HG03064 (cell line): ENCODE results near the gene ANXA6.

Experiments used
- ATAC-seq: cut with Tn5 transposase; IDR thresholded peaks from one replicate; pipeline ENCODE4 v1.9.1; 2021; ENCODE audit warnings: low read depth; ENCODE audit not compliant: unreplicated experiment

The ANXA6 gene

DNA sequence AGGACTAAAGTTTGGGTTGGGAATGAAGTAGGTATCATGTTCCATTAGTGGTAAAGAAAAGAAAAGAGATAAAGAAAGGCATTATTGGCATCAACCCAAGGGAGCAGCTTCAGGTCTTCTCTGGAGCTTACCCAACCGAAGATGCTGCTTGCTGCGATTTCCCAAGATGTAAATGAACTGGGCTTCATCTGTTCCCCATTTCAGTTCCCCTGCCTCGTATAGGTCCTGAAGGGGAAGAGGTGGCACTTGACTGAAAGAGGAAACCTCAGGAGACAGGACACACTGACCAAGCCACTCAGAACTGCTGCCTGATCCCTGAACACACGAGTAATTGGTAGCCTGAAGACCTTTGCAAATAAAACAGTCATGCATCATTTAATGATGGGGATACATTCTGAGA lies 24.6 kb downstream of the ANXA6 start:
- no peak for ATAC-seq

DNA sequence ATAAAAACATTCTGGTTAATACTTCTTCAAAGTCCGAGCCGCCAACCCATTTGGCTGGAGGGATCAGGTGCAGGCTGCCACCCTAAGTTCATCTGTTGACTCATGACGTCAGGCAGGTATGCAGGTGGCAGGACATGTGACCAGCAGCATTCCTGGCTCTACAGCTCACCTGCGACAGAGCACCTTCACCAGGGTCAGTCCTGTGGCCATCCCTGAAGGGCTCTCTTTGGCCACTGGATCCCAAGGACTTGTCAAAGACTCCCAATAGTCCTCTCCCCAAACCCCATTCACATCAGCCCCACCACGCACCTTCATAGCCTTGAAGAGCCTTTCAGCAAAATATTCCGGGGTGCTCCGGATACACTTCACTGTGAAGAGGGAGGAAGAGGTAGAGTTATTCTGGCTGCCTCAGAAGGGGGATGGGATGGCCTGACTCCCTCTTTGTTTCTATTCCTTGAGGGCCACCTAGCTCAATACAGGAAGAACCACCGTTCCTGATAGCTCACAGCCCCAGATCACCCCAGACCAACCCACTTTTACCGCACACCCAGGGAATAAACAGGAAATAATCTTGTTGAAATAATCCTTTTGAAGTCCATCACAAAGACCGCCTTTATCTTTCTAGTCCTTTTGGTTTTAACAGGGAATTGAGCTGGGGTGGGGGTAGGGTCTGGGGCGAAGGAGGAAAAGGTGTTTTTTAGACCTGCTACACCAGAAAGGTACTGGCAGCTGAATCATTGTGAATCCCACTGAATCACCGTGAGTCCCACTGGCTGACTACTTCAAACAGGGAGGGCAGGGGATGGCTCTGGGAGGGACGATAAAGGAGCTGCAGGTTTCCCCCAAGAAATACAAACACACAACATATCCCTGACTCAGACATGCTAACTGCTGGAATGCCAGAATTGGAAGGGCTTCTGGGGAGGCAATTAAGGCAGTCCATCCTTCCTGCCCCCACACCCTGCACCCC lies 26.4 kb downstream of the ANXA6 start:
- no peak for ATAC-seq

DNA sequence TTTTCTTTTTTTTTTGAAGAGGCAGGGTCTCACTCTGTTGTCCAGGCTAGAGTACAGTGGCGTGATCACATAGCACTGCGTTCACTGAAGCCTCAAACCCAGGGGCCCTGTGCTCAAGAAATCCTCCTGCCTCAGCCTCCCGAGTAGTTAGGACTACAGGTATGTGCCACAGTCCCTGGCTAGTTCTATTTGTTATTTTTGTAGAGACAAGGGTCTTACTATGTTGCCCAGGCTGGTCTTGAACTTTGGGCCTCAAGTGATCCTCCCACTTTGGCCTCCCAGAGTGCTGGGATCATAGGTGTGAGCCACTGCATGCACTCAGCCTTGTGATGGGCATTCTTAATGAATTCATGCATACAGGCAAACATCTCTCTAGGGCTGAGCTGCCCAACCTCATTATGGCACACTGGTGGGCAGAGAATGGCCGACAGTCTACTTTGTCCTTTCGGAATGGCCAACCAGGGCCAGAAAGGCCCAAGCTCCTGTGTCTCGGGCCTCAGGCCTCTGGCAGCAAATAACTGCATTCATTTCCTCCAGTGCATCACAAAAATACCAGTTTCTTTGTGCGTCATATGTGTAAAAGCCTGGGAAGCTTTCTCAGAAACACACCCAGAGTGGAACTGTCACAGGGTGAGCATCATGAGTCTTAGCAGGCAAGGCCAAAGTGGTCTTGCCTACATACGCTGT lies 27.2 kb downstream of the ANXA6 start:
- ATAC-seq = no peak

DNA sequence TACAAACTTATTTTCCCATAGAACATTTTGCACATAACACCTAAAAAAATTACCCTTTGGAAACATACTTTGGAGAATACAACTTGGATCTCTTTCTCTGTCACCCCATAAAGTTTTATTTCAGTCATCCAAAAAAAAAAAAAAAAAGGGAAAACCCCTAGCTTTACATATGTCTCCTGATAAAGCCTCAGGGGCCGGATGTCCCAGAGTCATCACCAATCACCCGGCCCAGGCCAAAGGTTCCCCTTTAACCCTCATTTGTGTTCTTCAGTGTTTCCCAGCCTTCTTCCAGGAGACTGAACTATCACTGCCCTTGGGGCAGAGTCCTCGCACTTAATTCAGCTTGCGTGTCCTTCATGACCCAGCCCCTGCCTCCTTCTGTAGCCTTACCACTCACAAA lies 28.8 kb downstream of the ANXA6 start:
- no peak for ATAC-seq

DNA sequence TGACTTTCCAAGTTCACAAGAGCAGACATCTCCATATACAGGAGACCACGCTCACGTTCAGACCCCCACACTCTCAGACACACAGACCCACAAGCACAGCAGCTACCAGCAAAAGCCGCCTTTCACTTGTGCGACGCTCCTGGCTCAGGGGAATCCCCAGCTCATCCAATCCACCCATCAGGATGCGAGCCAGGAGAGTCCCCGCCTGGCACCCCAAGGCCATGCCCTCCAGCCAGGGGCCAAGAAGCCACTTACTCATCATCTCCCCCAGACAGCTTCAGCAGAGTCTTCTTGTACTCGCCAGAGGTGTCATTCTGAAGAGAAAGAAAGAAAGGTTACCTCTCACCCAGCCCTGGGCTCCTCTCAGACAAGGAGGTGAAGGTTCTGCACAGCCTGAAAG lies 29.7 kb downstream of the ANXA6 start:
- no peak for ATAC-seq

DNA sequence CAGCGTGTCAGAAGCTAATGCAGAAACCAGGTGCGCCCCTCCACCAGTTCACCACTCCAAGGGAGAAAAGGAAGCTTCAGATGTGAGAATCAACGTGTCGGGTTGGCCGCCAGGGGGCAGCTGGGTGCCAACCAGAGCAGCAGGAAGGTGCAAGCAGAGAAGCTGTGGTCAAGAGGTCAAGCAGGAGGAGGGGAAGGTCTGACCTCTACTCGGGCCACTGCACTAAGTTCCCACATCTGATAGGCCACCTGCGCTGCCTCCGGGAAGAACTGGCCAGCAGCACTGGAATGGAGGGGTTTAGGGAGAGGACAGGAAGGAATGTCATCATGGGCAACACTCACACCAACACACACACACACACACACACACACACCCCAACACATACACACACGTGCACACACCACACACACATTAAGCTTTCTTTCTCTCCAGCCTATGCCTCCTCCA lies 31.4 kb downstream of the ANXA6 start:
- no peak for ATAC-seq

DNA sequence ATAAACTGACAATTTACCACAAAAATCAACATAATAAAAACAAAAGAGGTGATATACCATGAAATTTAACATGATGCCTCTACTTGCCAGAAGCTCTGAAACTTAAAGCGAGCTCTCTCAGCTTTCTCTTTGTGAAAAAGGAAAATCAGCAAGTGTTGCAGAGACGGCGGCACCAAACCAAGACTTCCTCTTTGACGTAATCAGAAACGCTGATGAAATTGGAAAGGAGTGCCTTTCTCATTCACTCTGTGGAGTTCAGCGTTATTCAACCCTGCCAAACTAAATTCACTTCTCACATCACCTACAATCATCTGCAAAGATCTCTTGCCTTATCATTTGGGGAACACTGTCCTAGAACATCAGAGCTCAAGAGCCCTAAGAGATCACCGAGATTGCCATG lies 32.2 kb downstream of the ANXA6 start:
- ATAC-seq = no peak

DNA sequence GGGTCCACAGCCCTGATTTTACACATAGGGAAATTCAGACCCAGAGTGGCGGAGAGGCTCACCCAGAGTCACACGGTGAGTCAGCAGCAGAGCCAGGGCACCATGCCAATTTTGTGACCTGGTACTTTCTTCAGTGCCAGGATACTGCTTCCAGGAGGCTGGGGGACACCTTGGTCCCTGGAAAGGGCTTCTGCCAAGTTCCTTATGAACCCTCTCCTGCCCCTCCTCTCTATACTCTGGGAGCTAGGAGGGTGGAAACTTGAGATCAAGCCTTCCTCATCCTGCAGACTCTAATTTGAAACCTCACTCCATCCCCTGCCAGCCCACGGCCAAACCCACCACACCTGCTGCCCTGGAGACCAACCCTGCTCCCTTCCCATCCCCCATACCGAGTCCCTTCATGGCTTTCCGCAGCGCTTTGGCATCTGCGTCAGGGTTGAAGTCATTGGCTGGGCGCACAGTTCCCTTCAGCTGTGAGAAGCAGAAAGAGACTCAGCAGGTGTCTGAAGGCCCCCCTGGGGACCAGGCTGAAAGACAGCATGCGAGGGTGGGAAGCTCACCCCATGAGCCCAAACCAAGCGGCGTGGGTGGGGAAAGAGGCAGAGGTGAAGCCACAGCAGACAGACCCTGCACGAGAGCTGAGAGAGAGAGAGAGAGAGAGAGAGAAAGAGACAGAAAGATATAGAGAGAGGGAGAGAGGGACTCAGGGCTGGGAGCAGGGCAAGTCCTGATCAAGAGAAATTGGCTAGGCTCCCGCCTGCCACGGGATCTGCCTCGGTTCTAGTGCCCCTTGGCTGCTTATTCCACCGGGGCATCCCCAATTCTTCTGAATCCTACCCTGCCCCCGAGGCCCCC lies 33.5 kb downstream of the ANXA6 start:
- ATAC-seq = peak; percentile 79

DNA sequence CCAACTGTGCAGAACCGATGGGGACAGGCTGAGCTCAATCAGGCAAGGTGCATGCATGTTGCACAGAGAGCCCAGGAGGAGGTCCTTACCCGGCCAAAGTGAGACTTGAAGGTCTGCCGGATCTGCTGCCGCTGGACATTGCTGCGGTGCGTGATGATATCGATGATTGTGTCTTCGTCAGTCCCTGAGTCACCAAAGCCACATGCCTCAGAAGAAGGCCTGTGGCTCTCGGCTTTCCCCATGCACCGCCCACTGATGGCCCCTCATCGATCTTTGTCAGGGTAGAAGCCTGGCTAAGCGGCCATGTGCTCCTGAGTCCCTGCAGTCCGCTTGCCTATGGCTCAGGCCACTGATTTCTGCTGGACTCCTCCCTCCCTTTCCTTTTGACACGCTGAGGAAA lies 34.8 kb downstream of the ANXA6 start:
- ATAC-seq = no peak

DNA sequence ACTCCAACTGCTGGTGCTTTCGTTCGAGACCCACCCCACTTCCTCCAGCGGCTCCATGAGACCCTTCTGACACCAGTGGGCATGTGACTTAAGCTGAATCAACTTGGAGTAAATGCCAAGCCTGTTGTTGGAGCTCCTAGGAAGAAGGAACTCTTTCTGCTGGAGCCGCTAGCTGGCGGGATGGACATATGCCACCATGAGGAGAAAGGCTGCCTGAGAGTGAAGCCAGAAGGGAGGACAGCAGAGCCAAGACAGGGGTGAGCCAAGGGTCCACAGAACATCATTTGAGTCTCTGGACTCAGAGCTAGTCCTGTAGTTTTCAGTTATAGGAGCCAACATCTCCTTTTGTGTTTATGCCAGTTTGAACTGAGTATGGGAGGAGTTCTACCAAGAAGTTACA lies 35.9 kb downstream of the ANXA6 start:
- ATAC-seq = no peak

DNA sequence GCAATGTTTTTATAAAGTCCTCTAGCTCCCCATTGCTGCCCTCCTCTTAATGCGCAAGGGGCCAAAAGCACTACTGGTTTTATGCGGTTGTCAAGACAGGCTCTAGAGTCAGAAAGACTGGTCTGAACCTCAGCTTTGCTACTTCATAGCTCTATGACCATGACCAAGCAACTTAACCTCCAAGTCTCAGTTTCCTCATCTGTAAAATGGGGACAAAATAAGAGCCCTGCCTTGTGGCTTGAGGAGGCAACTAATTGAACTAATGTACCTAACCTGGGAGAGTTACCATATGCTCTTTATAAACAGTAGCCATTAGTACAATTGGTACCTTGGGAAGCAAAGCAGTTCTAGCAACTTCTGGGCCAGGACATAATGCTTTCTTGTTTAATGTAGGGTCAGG lies 36.5 kb downstream of the ANXA6 start:
- no peak for ATAC-seq

DNA sequence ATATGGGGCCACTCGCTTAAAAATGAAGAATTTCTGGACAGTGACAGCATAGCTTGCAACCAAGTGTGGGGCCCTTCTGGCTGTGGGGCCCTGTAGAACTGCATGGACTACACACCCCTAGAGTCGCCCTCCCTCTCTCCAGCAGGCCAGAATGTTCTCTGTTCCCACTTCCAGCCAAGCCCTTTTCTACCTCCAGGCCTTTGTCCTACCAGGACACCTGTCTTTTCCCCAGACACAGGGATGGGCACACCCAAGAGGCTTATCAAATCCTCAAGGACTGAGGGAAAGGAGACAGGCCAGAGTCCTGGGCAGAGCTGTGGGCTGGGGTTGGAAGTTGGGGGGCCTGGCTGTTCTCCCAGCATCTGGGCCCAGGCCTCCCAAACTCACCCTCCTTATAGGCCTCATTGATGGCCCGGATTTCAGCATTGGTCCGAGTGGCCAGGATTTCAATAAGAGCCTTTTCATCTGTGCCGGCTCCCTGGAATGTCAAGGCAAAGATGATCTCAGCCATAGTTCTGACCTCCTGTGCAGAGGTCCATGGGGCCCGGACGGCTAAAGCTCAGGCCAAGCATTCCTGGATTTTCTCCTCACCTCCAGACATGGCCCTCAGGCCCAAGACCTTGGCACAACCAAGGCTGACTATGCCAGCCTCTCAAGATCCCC lies 38.5 kb downstream of the ANXA6 start:
- no peak for ATAC-seq

DNA sequence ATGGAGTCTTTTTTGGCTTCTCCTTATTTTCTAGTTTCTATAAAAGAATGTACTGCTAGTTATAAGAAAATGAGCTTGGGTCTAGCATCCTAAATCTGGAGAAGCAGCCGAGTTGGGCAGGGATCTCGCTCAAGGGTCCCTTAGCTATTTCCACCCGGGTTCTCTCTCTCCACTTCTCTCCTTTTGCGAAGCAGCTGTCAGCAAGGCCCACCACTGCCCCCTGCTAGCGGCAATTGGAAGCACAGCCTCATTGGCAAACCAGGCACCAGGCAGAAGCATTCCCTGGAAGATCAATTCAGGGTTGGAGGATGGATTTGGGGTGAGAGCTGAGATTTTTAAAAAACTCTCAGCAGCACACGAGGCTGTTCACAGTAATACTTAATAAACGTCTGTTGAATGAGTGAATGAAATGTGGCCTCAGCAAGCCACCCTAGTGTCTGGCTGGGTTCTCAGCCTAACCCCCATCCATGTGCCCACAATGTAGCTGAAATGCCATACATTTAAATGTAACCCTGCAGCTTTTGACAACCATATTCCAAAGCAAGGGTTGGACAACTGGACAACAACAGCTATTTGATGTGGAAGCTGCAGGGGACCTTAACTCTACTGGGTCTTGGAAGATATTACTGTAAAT lies 42.2 kb downstream of the ANXA6 start:
- no peak for ATAC-seq

DNA sequence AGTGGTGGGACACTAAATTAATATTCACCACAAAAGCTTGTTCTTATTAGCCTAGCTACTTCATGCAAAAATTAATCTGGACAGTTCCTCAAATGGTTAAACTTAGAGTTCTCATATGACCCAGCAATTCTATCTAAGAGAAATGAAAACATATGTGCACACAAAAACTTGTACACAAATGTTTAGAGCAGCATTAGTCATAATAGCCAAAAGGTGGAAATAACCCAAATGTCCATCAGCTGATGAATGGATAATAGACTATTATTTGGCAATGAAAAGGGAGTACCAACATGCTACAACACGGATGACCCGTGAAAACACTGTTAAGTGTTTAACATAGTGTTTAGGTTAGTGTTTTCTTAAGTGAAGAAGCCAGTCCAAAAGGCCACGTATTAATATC lies 43.9 kb downstream of the ANXA6 start:
- no peak for ATAC-seq

DNA sequence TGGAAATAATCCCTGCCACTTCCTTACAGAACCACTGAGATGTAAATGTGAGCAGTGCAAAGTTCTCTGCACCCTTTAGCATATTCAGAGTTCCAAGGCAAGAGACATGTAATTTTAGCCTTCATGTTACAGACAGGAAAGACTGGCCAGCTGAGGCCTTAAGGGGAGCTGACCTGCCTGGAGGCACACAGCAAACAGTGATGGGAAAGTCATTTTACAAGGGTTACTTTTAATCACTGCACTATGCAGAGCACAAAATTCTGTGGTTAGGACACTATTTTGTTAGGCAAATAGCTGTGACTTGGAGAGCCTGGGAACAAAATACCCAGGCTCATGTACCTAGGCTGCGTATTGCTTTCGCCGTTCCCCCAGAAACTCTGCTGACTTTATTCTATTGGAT lies 46.6 kb downstream of the ANXA6 start:
- no peak for ATAC-seq

DNA sequence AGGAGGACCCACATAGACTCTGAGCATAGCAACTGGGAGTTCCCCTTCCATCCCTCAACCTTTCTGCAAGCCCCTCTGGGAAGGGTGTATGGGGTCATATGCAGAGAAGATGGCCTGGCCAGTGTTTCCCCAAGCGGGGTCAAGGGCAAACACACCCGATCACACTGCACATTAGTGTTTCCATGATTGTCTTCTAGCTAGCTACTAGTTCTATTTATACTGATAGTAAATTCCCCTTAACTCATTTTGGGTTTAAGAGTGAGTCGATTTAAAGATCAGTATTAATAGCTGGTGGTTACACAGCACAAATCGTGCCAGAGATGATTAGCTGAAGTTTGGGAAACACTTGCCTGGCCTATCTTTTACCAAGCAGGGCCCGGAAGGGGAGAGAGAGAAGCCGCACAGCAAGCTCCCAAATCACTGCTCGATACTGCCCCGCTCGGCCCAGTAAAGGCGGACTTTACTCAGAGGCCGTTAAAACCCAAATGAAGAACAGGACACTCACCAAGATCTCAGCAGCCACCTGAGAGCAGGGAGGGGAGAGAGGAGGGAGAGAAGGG lies 47.4 kb downstream of the ANXA6 start:
- ATAC-seq = no peak

DNA sequence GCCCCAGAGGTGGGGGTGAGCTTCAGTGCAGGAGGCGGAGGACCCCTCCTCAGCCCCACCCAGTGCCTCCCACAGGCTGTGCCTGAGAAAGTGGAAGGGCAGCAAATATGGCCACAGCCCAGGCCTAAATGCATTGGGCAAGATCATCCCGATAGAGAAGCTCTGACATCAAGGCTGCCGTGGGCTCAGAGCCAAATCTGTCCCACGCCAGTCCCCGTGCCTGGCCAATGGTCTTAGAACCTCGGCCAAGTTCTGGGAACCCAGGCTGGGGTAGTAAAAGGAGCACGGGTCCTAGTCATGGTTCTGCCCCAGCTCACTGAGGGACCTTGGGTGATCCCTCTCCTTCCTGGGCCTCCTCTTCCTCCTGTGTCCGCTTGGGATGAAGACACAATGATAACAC lies 49.0 kb downstream of the ANXA6 start:
- no peak for ATAC-seq

DNA sequence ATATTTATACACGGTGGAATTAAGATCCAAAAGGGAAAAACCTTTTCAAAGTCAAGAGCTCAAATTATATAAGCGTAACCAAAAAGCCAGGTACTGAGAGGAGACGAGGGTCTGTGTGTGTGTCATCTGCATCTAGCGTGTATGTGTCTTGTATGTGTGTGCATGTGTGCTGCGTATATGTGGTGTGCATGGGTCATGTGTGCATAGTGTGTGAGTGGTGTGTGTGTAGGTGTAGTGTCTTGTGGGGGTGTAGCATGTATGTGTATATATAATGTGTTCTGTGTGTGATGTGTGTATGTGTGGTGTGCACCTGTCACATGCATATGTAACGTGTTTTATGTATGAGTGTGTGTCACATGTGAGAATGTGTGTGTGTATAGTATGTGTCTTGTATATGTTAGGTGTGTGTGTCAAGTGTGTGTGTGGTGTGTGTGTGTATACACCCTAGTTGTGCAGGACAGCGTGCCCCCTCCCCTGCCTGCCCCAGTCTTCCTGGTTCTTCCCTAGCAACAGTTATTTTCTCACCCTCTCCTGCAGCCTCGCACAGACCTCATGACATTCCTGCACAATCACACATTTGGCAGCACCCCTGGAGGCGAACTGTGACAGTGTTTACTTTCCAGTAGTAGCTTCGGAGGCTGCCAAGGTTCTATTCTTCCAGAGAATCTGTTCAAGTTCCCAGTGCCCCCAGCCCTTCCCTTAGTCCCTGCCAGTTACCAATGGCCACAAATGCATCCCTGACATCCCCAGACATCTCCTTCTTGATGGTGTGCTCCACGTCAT lies 49.6 kb downstream of the ANXA6 start:
- no peak for ATAC-seq

DNA sequence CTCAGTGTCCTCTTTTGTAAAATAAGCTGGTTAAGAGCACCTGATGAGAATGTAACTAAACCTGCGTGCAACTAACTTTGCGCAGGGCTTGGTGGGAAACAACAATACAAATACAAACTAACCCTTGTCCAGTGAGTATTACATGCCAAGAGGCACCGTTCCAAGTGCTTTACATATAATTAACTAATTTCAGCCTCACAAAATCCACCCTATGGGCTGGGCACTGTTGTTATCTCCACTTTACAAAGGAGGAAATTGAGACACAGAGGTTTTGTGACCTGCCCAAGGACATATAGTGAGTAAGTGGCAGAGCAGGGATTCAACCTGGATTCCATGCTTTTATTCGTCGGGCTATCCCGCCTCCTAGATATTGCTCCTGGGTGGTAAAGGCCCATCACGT lies 50.5 kb downstream of the ANXA6 start:
- no peak for ATAC-seq
